GM12875 (cell line): ENCODE measurements around the gene TMEM214.

Experiments used
- H3K4me3 ChIP-seq: one replicate; pipeline ENCODE4 v1.5.1; 2011; ENCODE audit warnings: low read depth, low read length, control low read depth
- TF ChIP-seq, protein P1 (sequence below): IDR thresholded peaks from 2 replicates; pipeline ENCODE4 v1.5.1; 2011; ENCODE audit warnings: low read depth, mild to moderate bottlenecking, control low read depth, inconsistent platforms, low read length, moderate library complexity, borderline replicate concordance; ENCODE audit not compliant: insufficient read depth

The TMEM214 gene

GRCh38 chr2:27009083-27009482 is 23.7 kb upstream of the TMEM214 start:
- no peak overlapping the region for H3K4me3 ChIP-seq
- TF ChIP-seq, protein P1, sequence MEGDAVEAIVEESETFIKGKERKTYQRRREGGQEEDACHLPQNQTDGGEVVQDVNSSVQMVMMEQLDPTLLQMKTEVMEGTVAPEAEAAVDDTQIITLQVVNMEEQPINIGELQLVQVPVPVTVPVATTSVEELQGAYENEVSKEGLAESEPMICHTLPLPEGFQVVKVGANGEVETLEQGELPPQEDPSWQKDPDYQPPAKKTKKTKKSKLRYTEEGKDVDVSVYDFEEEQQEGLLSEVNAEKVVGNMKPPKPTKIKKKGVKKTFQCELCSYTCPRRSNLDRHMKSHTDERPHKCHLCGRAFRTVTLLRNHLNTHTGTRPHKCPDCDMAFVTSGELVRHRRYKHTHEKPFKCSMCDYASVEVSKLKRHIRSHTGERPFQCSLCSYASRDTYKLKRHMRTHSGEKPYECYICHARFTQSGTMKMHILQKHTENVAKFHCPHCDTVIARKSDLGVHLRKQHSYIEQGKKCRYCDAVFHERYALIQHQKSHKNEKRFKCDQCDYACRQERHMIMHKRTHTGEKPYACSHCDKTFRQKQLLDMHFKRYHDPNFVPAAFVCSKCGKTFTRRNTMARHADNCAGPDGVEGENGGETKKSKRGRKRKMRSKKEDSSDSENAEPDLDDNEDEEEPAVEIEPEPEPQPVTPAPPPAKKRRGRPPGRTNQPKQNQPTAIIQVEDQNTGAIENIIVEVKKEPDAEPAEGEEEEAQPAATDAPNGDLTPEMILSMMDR: no peak

DNA sequence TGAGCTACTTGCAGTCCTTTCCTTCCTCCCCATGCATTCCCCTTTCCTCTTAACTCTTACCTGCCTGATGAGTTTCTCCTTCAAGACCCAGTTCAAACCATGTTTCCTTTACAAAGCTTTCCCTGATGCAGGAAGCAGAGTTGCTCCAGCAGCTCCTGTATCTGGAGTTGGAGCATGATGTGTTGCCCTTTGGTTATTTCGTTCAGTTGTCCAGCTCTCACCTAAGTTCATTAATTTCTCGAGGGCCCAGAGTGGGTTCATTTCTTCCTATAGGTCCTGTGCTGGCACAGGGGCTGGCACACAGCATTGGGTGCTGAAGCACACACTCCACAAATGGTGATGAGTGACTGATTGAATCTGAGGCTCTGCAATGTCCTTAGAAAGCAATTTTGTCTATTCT is 23.0 kb upstream of the TMEM214 start:
- H3K4me3 ChIP-seq: no peak overlapping the region
- TF ChIP-seq, protein P1: no peak

GRCh38 chr2:27010139-27010538 is 22.6 kb upstream of the TMEM214 start:
- H3K4me3 ChIP-seq: no peak overlapping the region
- TF ChIP-seq, protein P1: no peak

GRCh38 chr2:27013738-27014137 is 19.0 kb upstream of the TMEM214 start:
- no peak overlapping the region for H3K4me3 ChIP-seq
- TF ChIP-seq, protein P1: no peak

DNA sequence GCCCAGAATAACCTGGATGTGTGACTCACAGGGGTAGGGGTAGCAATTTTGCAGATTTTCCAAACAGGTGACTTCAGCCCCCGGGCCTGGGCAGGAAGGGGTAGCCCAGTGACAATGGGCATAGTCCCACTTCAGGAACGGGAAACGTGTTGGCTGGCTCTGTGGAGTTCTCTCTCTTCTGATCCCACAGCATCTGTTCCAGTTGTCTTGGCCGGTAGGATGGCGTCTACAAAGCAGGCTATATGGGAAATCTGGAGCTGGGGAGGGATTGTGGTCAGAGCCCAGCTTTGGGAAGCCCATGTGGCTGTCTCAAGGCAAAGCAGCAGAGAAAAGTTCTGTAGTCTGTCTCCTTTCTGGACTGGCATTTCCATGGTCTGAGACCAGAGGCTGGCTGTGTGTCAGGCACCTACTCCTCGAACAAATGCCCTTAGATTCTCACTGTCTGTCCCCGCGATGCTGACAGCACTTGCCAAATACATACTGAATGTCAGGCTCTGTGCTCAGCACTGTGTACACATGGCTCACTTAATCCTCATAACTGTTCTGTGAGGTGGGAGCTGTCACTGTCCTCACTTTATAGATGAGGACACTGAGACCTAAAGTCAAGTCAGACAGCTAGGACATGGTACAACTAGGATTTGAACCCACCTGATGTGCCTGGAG is 17.9 kb upstream of the TMEM214 start:
- TF ChIP-seq, protein P1: no peak
- no peak overlapping the region for H3K4me3 ChIP-seq

- TF ChIP-seq, protein P1: peak; percentile 66
- H3K4me3 ChIP-seq: no peak overlapping the region
Measured at GRCh38 chr2:27016801-27017325, 15.9 kb upstream of the TMEM214 start.

- TF ChIP-seq, protein P1: no peak
- H3K4me3 ChIP-seq: no peak overlapping the region
Measured at GRCh38 chr2:27018142-27018541, 14.6 kb upstream of the TMEM214 start.
